SK-MEL-5 (cell line): ENCODE data around the gene TCF7L2. TPM values are rescaled to one million over a fixed set of nuclear protein-coding genes. Genes with fewer than 3 reads are reported as not detected.
"Not testable (repeated sequence)": the region's sequence is repeated elsewhere in the genome, so short reads cannot be mapped to it uniquely, and the experiment has no call there.

ENCODE experiments used
- DNase-seq: peaks from one replicate; pipeline ENCODE4 v3.0.0-alpha.2; 2016; ENCODE audit warnings: low read depth, low spot score
- in situ Hi-C: cut with HindIII; loops from 2 replicates; pipeline ENCODE4 v1.10.0; 2016; ENCODE audit warnings: low sequenced_read_pairs, high pct_unique_total_duplicates, low pct_unique_long_range_greater_than_20kb
- total RNA-seq: library from RNA; depleted of rRNA; stranded (reverse); fragments of >200 nt; shearing (Covaris generic); gene quantifications from 2 replicates; pipeline ENCODE4 v1.2.3, GENCODE V29; 2014

Gene TCF7L2
- total RNA-seq, 1 experiment from 2014 or later = 2.6 TPM

GRCh38 chr10:113109482-113109881 is 159.4 kb downstream of the TCF7L2 start:
- in situ Hi-C loops, DNase-seq: not testable (repeated sequence)

- in situ Hi-C loops = no loop called here
- DNase-seq = no peak
These were observed 161.2 kb downstream of the TCF7L2 start for GRCh38 chr10:113111260-113111659.

GRCh38 chr10:113111900-113112853 is 162.1 kb downstream of the TCF7L2 start:
- no peak for DNase-seq
- in situ Hi-C loops = no loop called here

- in situ Hi-C loops = no loop called here
These were observed 163.2 kb downstream of the TCF7L2 start for GRCh38 chr10:113113241-113113640.

GRCh38 chr10:113113918-113114317 is 163.9 kb downstream of the TCF7L2 start:
- in situ Hi-C loops = no loop called here

More at GRCh38 chr10:113113241-113113640, 163.2 kb downstream of the TCF7L2 start:
- no peak for DNase-seq

GRCh38 chr10:113115556-113115955 is 165.5 kb downstream of the TCF7L2 start:
- in situ Hi-C loops = no loop called here
- no peak for DNase-seq

More at GRCh38 chr10:113113918-113114317, 163.9 kb downstream of the TCF7L2 start:
- no peak for DNase-seq

- no peak for DNase-seq
- in situ Hi-C loops = no loop called here
These were observed 168.8 kb downstream of the TCF7L2 start for GRCh38 chr10:113118882-113119281.

GRCh38 chr10:113119801-113120200 is 169.8 kb downstream of the TCF7L2 start:
- DNase-seq = no peak
- in situ Hi-C loops = no loop called here

- in situ Hi-C loops = no loop called here
- no peak for DNase-seq
These were observed 171.1 kb downstream of the TCF7L2 start for GRCh38 chr10:113121153-113121552.

GRCh38 chr10:113122947-113123346 is 172.9 kb downstream of the TCF7L2 start:
- DNase-seq = no peak
- in situ Hi-C loops = no loop called here

GRCh38 chr10:113124724-113125123 is 174.7 kb downstream of the TCF7L2 start:
- DNase-seq = no peak
- in situ Hi-C loops = no loop called here

- in situ Hi-C loops = no loop called here
- no peak for DNase-seq
These were observed 175.6 kb downstream of the TCF7L2 start for GRCh38 chr10:113125612-113126011.

- peak; percentile 60 for DNase-seq
- in situ Hi-C loops = no loop called here
These were observed 176.5 kb downstream of the TCF7L2 start for GRCh38 chr10:113126229-113127201.

- in situ Hi-C loops = no loop called here
- DNase-seq = no peak
These were observed 177.3 kb downstream of the TCF7L2 start for GRCh38 chr10:113127261-113127900.

GRCh38 chr10:113127901-113128283 is 177.8 kb downstream of the TCF7L2 start:
- DNase-seq = no peak
- in situ Hi-C loops = no loop called here

GRCh38 chr10:113128450-113129070 is 178.5 kb downstream of the TCF7L2 start:
- DNase-seq = no peak
- in situ Hi-C loops = no loop called here

GRCh38 chr10:113129117-113129516 is 179.1 kb downstream of the TCF7L2 start:
- in situ Hi-C loops = no loop called here

More at GRCh38 chr10:113129117-113129516, 179.1 kb downstream of the TCF7L2 start:
- no peak for DNase-seq
